Spleen (tissue), 11 donors: Measurements from ENCODE around the gene TCF12. TPM values are rescaled to one million over a fixed set of nuclear protein-coding genes. Genes with fewer than 3 reads are reported as not detected.
A peak's percentile ranks its signal among the peaks of the same experiment; 100 is the strongest.

Experiments used
- DNase-seq: peaks from one replicate; pipeline ENCODE4 v3.0.0-alpha.2; 2020
- H3K27ac ChIP-seq, 8 donors: fragments of 200-600 bp; sonication (generic) in 7 of 8; 1 replicate in 4 of 8; 2 replicates in 4 of 8; pipeline versions ENCODE4 v1.5.0 to v1.8.0; 2016 to 2021; ENCODE audit warnings: inconsistent platforms in 4 of 8, mild to moderate bottlenecking in 4 of 8, moderate library complexity in 1 of 8
- H3K27me3 ChIP-seq, 7 donors: fragments of 200-600 bp; sonication (generic) in 6 of 7; replicated peaks in 1 of 7; 1 replicate in 4 of 7; 2 replicates in 3 of 7; pipeline versions ENCODE4 v1.5.0 to v1.8.0; 2016 to 2021; ENCODE audit warnings: inconsistent platforms in 3 of 7, mild to moderate bottlenecking in 1 of 7
- H3K36me3 ChIP-seq, 6 donors: fragments of 200-600 bp; sonication (generic) in 5 of 6; 1 replicate in 4 of 6; 2 replicates in 2 of 6; pipeline versions ENCODE4 v1.5.0 to v1.8.0; 2016 to 2021; ENCODE audit warnings: inconsistent platforms in 2 of 6
- H3K4me1 ChIP-seq, 6 donors: fragments of 200-600 bp; sonication (generic) in 5 of 6; 1 replicate in 3 of 6; 2 replicates in 3 of 6; pipeline versions ENCODE4 v1.5.0 to v1.8.0; 2016 to 2021; ENCODE audit warnings: inconsistent platforms in 3 of 6
- H3K4me3 ChIP-seq, 8 donors: fragments of 200-600 bp; sonication (generic) in 7 of 8; 1 replicate in 4 of 8; 2 replicates in 4 of 8; pipeline versions ENCODE4 v1.5.0 to v1.8.0; 2016 to 2021; ENCODE audit warnings: inconsistent platforms in 4 of 8, mild to moderate bottlenecking in 4 of 8, moderate library complexity in 2 of 8
- H3K9me3 ChIP-seq, 8 donors: fragments of 200-600 bp; sonication (generic) in 7 of 8; 1 replicate in 4 of 8; 2 replicates in 4 of 8; pipeline versions ENCODE4 v1.5.0 to v1.8.0; 2016 to 2021; ENCODE audit warnings: inconsistent platforms in 4 of 8
- CTCF ChIP-seq, 11 experiments: fragments of 200-600 bp in 7 of 11; fragments of 450-650 bp in 4 of 11; sonication (generic) in 4 of 11; IDR thresholded peaks in 8 of 11; conservative IDR thresholded peaks in 3 of 11; 1 replicate in 7 of 11; 2 replicates in 4 of 11; pipeline versions ENCODE4 v1.4.0 to v1.8.0; 2016 to 2021; ENCODE audit warnings: antibody characterized with exemption in 11 of 11, inconsistent platforms in 4 of 11, mild to moderate bottlenecking in 1 of 11
- POLR2A ChIP-seq, 3 donors: fragments of 450-650 bp; IDR thresholded peaks; one replicate each; pipeline ENCODE4 v1.5.1; 2017; ENCODE audit warnings: antibody characterized with exemption in 3 of 3, mild to moderate bottlenecking in 1 of 3
- POLR2AphosphoS5 ChIP-seq, 3 donors: sonication (generic); formaldehyde crosslinking; IDR thresholded peaks; one replicate each; pipeline ENCODE4 v1.5.1; 2017; ENCODE audit warnings: antibody characterized with exemption in 3 of 3
- WGBS, 5 donors: extraction: QIAGEN DNeasy Blood & Tissue Kit in 3 of 5; methylation state at CpG; one replicate each; pipeline versions ENCODE4 v1.1.5 to v1.1.7; 2013 to 2018; 5-methylcytosine and 5-hydroxymethylcytosine counted together
- intact Hi-C: fragments of 100-400 bp; cut with DNase I; formaldehyde crosslinking; loops from one replicate; pipeline ENCODE4 v1.15.0; 2023; ENCODE audit warnings: low total_unique reads
- polyA plus RNA-seq, 3 donors: library from polyadenylated mRNA; stranded (reverse); fragments of 200-250 nt; gene quantifications; one replicate each; pipeline ENCODE4 v1.2.1, GENCODE V29; 2013
- total RNA-seq, 7 donors: library from RNA; depleted of rRNA in 3 of 7; stranded (reverse); fragments of >200 nt in 3 of 7; fragmentation: NEBNext Ultra II Directional in 4 of 7; extraction: Animal tissue kit (Norgen Biotek cat#: 25700) in 4 of 7; gene quantifications; one replicate each; pipeline versions ENCODE4 v1.1.0 to v1.2.1, GENCODE V29; 2016 to 2021
- donor health status: healthy with polysubstance abuse.
- donor health status: DM: no; HTN: no; CAD: no; lungs with moderate emphysema.
- donor health status: DM: no; HTN: no; CAD: no.
- donor health status: Bipolar disorder and iron deficiency.
- donor health status: healthy.
- donor health status: DM: no; HTN: no; CAD: no.
- donor health status: DM: yes; HTN: yes; CAD: no.

TCF12 gene
- total and polyA plus RNA-seq, 10 donors = 8.3 to 139 (median 111) TPM

- Histone ChIP-seq H3K27me3 (no peaks in the 10 kb centered on the region), H3K4me1 (no peaks in the 10 kb centered on the region), H3K4me3 (no peak overlapping the region), H3K9me3 (no peaks in the 10 kb centered on the region), H3K36me3 (no peaks in the 10 kb centered on the region), H3K27ac (no peak overlapping the region)
- intact Hi-C loops = no loop called here
- TF ChIP-seq POLR2A (IDR thresholded peaks at IDR 0.05) (no peak), CTCF (IDR thresholded peaks at IDR 0.05 in 8 of 11, conservative IDR thresholded peaks at IDR 0.05 in 3 of 11) (no peak), POLR2AphosphoS5 (IDR thresholded peaks at IDR 0.05) (no peak)
- DNase-seq = no peak
- WGBS, 5 donors = 81 to 94% (median 87%) methylated on average over 3 of the region's 3 CpGs
These were observed 395.8 kb downstream of the TCF12 start for GRCh38 chr15:57314221-57314620.

- Histone ChIP-seq H3K27me3 (no peaks in the 10 kb centered on the region), H3K4me1 (peaks cover 0 to 10% (median 0%) of the 10 kb centered on the region in 6 donors), H3K36me3 (no peaks in the 10 kb centered on the region), H3K27ac (no peak overlapping the region), H3K9me3 (no peaks in the 10 kb centered on the region), H3K4me3 (no peak overlapping the region)
- intact Hi-C loops = no loop called here
- WGBS, 5 donors = 50 to 85% (median 68%) methylated on average over 4 of the region's 4 CpGs
- peak; percentile 66 for DNase-seq
- TF ChIP-seq CTCF (IDR thresholded peaks at IDR 0.05 in 8 of 11, conservative IDR thresholded peaks at IDR 0.05 in 3 of 11) = no peak
- no peak for TF ChIP-seq POLR2AphosphoS5 (IDR thresholded peaks at IDR 0.05)
- TF ChIP-seq POLR2A (IDR thresholded peaks at IDR 0.05) = no peak
These were observed 398.0 kb downstream of the TCF12 start for GRCh38 chr15:57316451-57316850.

DNA sequence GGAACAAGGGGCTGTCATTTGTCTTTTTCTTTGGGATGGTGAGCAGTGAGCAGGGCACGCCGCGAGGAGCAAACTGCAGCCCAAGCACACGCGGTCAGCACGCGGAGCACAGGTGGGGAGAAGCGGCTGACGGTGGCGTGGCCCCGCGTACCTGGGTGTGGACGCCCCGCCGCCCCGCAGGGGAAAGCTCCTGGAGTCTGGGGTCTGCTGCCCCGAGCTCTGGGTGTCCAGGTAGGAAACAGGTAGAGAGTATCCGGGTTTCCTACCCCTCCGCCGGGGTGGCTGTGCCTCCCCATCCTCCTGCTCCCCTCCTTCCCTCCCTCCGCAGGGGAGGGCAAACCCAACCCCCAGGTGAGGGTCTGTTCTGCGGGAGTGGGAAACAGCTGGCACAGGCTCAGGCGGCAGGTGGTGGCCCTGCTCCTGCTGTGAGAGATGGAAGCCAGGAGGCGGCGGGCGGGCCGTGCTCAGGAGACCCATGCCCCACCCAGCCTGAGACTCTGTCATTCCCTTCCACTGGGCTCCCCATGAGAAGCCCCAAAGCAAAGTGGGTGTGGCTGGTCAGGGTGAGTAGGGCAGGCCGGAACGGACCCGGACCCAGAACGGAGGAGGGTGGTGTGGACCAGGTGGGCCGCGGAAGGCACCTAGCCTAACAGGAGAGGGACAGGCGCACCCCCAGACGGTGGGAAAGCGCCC, 400.9 kb downstream of the TCF12 start:
- no peak overlapping the region for H3K27ac ChIP-seq
- H3K27me3 ChIP-seq = no peaks in the 10 kb centered on the region
- no peak overlapping the region for H3K4me3 ChIP-seq
- 95 to 96% (median 96%) methylated on average over 35 to 36 of the region's 36 CpGs for WGBS, 5 donors
- TF ChIP-seq CTCF (IDR thresholded peaks at IDR 0.05 in 8 of 11, conservative IDR thresholded peaks at IDR 0.05 in 3 of 11) (no peak), POLR2A (IDR thresholded peaks at IDR 0.05) (no peak), POLR2AphosphoS5 (IDR thresholded peaks at IDR 0.05) (no peak)
- H3K4me1 ChIP-seq = peaks cover 0 to 14% (median 0%) of the 10 kb centered on the region in 6 donors
- peak; percentile 67 for DNase-seq
- H3K36me3 ChIP-seq = no peaks in the 10 kb centered on the region
- H3K9me3 ChIP-seq = no peaks in the 10 kb centered on the region
- intact Hi-C loops = no loop called here

DNA sequence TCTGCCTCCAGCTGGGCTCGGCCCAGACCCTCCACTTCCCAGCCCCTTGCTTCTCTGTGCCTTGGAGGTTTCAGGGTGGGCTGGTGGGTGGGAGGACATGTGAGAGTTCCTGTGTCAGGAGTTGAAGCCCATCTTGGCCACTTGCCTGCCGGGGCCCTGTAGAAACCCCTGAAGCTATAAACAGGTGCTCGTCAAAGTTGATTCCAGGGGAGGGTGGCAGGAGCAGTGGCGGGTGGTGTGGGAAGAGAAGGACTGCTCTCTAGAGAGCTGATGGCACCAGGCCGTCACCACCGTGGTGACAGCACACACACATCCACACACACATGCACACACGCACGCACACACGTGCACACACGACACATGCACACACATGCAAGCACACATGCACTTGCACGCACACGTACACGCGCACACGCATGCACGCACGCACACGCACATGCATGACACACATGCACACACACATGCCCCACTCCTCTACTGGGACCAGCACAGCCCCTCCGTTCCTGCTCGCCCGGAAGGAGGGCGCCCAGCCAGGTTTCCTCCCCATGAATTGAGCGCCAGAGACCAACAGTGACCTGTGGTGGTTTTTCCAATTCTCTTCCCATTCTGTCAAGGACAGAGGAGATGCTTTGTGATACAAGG, 401.6 kb downstream of the TCF12 start:
- Histone ChIP-seq H3K27me3 (no peaks in the 10 kb centered on the region), H3K4me3 (no peak overlapping the region), H3K36me3 (no peaks in the 10 kb centered on the region), H3K4me1 (peaks cover 0 to 14% (median 0%) of the 10 kb centered on the region in 6 donors), H3K9me3 (no peaks in the 10 kb centered on the region), H3K27ac (no peak overlapping the region)
- intact Hi-C loops = no loop called here
- TF ChIP-seq POLR2A (IDR thresholded peaks at IDR 0.05) = no peak
- TF ChIP-seq POLR2AphosphoS5 (IDR thresholded peaks at IDR 0.05) = no peak
- TF ChIP-seq CTCF (IDR thresholded peaks at IDR 0.05 in 8 of 11, conservative IDR thresholded peaks at IDR 0.05 in 3 of 11) = no peak
- DNase-seq = peak; percentile 55
- 84 to 89% (median 87%) methylated on average over 20 to 23 of the region's 23 CpGs for WGBS, 5 donors
